Measurements from ENCODE around the gene SLC2A4RG. TPM values are rescaled to one million over a fixed set of nuclear protein-coding genes. Genes with fewer than 3 reads are reported as not detected.

The SLC2A4RG gene
- total and polyA plus RNA-seq, 2 of the 4 experiments (the other 2 are of a cell fraction), result 5.0 to 50.3 TPM

DNA sequence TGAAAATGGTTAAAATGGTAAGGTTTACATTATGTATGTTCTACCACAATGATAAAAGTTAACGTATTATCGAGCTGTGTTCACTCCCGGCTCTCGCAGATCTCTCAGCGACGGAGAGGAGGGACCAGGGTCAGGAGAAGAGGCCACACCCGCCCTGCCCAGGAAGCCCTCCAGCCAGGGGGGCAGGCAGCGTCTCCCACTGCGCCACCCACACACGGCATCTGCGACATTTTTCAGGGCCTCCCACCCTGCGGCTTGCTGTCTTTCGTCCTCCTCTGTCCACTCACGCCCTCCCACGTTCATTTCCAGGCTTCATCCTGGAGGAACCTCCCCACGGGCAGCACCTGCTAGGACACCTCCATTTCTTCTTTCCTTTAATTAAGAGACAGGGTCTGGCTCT lies 48.2 kb downstream of the SLC2A4RG start:
- Histone ChIP-seq H3K23ac (ENCODE audit: low read depth, low read length) (no peak overlapping the region), H4K8ac (ENCODE audit: low read depth in 2 of 2, low read length in 2 of 2) (no peak overlapping the region), H3K18ac (ENCODE audit: low read depth, low read length) (no peak overlapping the region), H4K91ac (ENCODE audit: insufficient read depth, low read depth, low read length) (no peak overlapping the region), H3K9me3 (ENCODE audit: control insufficient read depth, insufficient read depth, low read length) (no peaks in the 10 kb centered on the region), H3K9me1 (ENCODE audit: insufficient read depth, low read length) (no peaks in the 10 kb centered on the region), H2BK20ac (ENCODE audit: low read depth, low read length) (no peak overlapping the region), H3K4me2 (ENCODE audit: low read depth, low read length) (no peak overlapping the region), H2AK9ac (replicated peaks; ENCODE audit: low read depth, low read length, poor library complexity) (no peak overlapping the region), H4K20me1 (ENCODE audit: insufficient read depth, low read length) (peaks cover 7% of the 10 kb centered on the region; the same call in 1 of the 2 replicates), H2AK5ac (ENCODE audit: low read depth, low read length) (no peak overlapping the region), H2BK5ac (ENCODE audit: low read depth, low read length, poor library complexity, severe bottlenecking) (no peak overlapping the region), H2BK15ac (ENCODE audit: low read depth, low read length) (no peak overlapping the region), H4K5ac (ENCODE audit: low read depth, low read length) (no peak overlapping the region), H3K14ac (replicated peaks; ENCODE audit: low read depth, low read length) (no peak overlapping the region), H3K27ac (ENCODE audit: insufficient read depth, low read length) (no peak overlapping the region), H3K79me1 (ENCODE audit: low read depth in 1 of 2, low read length in 2 of 2) (peaks cover 6 to 39% of the 10 kb centered on the region in 2 experiments), H3K36me3 (ENCODE audit: control insufficient read depth, insufficient read depth, low read length) (peaks cover 18% of the 10 kb centered on the region), H3K56ac (ENCODE audit: extremely low read depth, insufficient read depth, low read length) (no peak overlapping the region), H2AFZ (replicated peaks; ENCODE audit: low read length, poor library complexity) (no peak overlapping the region), H3K4me1 (ENCODE audit: control insufficient read depth, insufficient read depth, low read length) (no peaks in the 10 kb centered on the region; the same call in 1 of the 2 replicates), H3K4me3 (ENCODE audit: insufficient read depth, low read depth, low read length) (no peak overlapping the region), H3K27me3 (ENCODE audit: control insufficient read depth, insufficient read depth, low read length) (no peaks in the 10 kb centered on the region), H3K9ac (ENCODE audit: low read depth, low read length) (no peak overlapping the region), H3K4ac (ENCODE audit: low read depth, low read length) (no peak overlapping the region), H2BK120ac (ENCODE audit: low read depth, low read length) (no peak overlapping the region)
- intact Hi-C loops (cut with micrococcal nuclease), result no loop called here
- DNase-seq (no peak), ATAC-seq (ENCODE audit: low read depth) (no peak)
- in situ Hi-C loops (cut with MboI; ENCODE audit: low sequenced_read_pairs), result no loop called here
- dilution Hi-C loops (cut with HindIII; ENCODE audit: low sequenced_read_pairs, unreplicated experiment), result no loop called here
- no TSS peak for BruUV-seq (replicated peaks)
- WGBS, 2 experiments (ENCODE audit: extremely low coverage in 2 of 2, insufficient read length in 1 of 2), result 90% methylated on average over 2 of the region's 16 CpGs; no CpG with 5 or more reads in 1 of the 2 experiments
- ChIA-PET POLR2A (ENCODE audit: unreplicated experiment) (no interaction called here), CTCF (no interaction called here)
- TF ChIP-seq MAFK (IDR thresholded peaks at IDR 0.05; ENCODE audit: low read depth, low read length), result no peak
- TF ChIP-seq, protein P1, sequence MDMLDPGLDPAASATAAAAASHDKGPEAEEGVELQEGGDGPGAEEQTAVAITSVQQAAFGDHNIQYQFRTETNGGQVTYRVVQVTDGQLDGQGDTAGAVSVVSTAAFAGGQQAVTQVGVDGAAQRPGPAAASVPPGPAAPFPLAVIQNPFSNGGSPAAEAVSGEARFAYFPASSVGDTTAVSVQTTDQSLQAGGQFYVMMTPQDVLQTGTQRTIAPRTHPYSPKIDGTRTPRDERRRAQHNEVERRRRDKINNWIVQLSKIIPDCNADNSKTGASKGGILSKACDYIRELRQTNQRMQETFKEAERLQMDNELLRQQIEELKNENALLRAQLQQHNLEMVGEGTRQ (IDR thresholded peaks at IDR 0.05; ENCODE audit: low read depth, low read length), result no peak
- TF ChIP-seq SMC3 (IDR thresholded peaks at IDR 0.05; ENCODE audit: low read depth, low read length), result no peak
- TF ChIP-seq, protein P2, sequence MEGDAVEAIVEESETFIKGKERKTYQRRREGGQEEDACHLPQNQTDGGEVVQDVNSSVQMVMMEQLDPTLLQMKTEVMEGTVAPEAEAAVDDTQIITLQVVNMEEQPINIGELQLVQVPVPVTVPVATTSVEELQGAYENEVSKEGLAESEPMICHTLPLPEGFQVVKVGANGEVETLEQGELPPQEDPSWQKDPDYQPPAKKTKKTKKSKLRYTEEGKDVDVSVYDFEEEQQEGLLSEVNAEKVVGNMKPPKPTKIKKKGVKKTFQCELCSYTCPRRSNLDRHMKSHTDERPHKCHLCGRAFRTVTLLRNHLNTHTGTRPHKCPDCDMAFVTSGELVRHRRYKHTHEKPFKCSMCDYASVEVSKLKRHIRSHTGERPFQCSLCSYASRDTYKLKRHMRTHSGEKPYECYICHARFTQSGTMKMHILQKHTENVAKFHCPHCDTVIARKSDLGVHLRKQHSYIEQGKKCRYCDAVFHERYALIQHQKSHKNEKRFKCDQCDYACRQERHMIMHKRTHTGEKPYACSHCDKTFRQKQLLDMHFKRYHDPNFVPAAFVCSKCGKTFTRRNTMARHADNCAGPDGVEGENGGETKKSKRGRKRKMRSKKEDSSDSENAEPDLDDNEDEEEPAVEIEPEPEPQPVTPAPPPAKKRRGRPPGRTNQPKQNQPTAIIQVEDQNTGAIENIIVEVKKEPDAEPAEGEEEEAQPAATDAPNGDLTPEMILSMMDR (conservative IDR thresholded peaks at IDR 0.05; ENCODE audit: low read depth, low read length), result no peak
- no peak for TF ChIP-seq POLR2A (IDR thresholded peaks at IDR 0.05; ENCODE audit: low read depth, low read length)
- TF ChIP-seq MXI1 (IDR thresholded peaks at IDR 0.05; ENCODE audit: borderline replicate concordance, low read depth, low read length), result no peak
- TF ChIP-seq MAZ (IDR thresholded peaks at IDR 0.05; ENCODE audit: borderline replicate concordance, low read depth, low read length), result no peak
- no peak for TF ChIP-seq RFX5 (IDR thresholded peaks at IDR 0.05; ENCODE audit: low read depth, low read length)
- TF ChIP-seq RCOR1 (IDR thresholded peaks at IDR 0.05; ENCODE audit: insufficient replicate concordance, low read length), result no peak
- no peak for TF ChIP-seq NFE2L2 (IDR thresholded peaks at IDR 0.05; ENCODE audit: low read depth, low read length)
- TF ChIP-seq FOS (IDR thresholded peaks at IDR 0.05; ENCODE audit: low read depth, low read length), result no peak
- no peak for TF ChIP-seq CHD1 (IDR thresholded peaks at IDR 0.05; ENCODE audit: low read depth, low read length)
- no peak for TF ChIP-seq BHLHE40 (IDR thresholded peaks at IDR 0.05; ENCODE audit: low read depth, low read length)
- no peak for TF ChIP-seq CEBPB (IDR thresholded peaks at IDR 0.05; ENCODE audit: low read depth, low read length)
- no peak for TF ChIP-seq RAD21 (IDR thresholded peaks at IDR 0.05; ENCODE audit: low read length)
- TF ChIP-seq, protein P3, sequence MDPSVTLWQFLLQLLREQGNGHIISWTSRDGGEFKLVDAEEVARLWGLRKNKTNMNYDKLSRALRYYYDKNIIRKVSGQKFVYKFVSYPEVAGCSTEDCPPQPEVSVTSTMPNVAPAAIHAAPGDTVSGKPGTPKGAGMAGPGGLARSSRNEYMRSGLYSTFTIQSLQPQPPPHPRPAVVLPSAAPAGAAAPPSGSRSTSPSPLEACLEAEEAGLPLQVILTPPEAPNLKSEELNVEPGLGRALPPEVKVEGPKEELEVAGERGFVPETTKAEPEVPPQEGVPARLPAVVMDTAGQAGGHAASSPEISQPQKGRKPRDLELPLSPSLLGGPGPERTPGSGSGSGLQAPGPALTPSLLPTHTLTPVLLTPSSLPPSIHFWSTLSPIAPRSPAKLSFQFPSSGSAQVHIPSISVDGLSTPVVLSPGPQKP (IDR thresholded peaks at IDR 0.05; ENCODE audit: borderline replicate concordance, low read depth, low read length), result no peak

Data from IMR-90 (cell line).